ENCODE data around the gene ENTPD2. TPM values are rescaled to one million over a fixed set of nuclear protein-coding genes. Genes with fewer than 3 reads are reported as not detected.

The ENTPD2 gene
- total RNA-seq, 1 experiment from 2014 or later = 32.5 TPM

- RAD21 ChIA-PET (ENCODE audit: low non-redundant PET in 1 of 2, low total read pairs in 2 of 2, uncharacterized antibody in 2 of 2, unreplicated experiment in 2 of 2) = no interaction called here
- H3K9ac ChIP-seq (ENCODE audit: low read length) = no peak overlapping the region
- no peak overlapping the region for H3K4me2 ChIP-seq (ENCODE audit: low read length)
- H3K9me2 ChIP-seq (ENCODE audit: insufficient read depth) = no peaks in the 10 kb centered on the region
- no peak for ATAC-seq
- no peaks in the 10 kb centered on the region for H3K79me2 ChIP-seq (ENCODE audit: insufficient read depth, low read length)
- TF ChIP-seq POLR2AphosphoS5 (IDR thresholded peaks at IDR 0.05; ENCODE audit: low read depth, low read length) (no peak), ATF3 (IDR thresholded peaks at IDR 0.05) (no peak), YY1 (IDR thresholded peaks at IDR 0.05; ENCODE audit: extremely low read depth, insufficient replicate concordance, low read depth, low read length) (no peak), REST (IDR thresholded peaks at IDR 0.05; ENCODE audit: low read depth) (no peak), POLR2A (IDR thresholded peaks at IDR 0.05; ENCODE audit: borderline replicate concordance, extremely low read depth, insufficient read depth, insufficient read length) (no peak), ZNF274 (IDR thresholded peaks at IDR 0.05; ENCODE audit: low read depth, low read length) (no peak), CBX3 (IDR thresholded peaks at IDR 0.05; ENCODE audit: low read depth) (no peak), EZH2 (IDR thresholded peaks at IDR 0.05) (no peak), ZFX (IDR thresholded peaks at IDR 0.05) (no peak)
- no peaks in the 10 kb centered on the region for H4K20me1 ChIP-seq (ENCODE audit: insufficient read depth)
- H3K4me3 ChIP-seq (replicated peaks in 1 of 2; ENCODE audit: low read depth in 1 of 2, low read length in 2 of 2) = no peak overlapping the region
- POLR2A ChIA-PET = no interaction called here
- DNase-seq (ENCODE audit: low read depth, low spot score) = no peak
- CTCF ChIA-PET = no interaction called here
- intact Hi-C loops (cut with micrococcal nuclease) = no loop called here
- no peak overlapping the region for H3K27ac ChIP-seq (ENCODE audit: low read depth, low read length)
- H3K27me3 ChIP-seq (ENCODE audit: insufficient read depth, low read length) = no peaks in the 10 kb centered on the region
- H3K4me1 ChIP-seq (ENCODE audit: control insufficient read depth in 1 of 2, insufficient read depth in 2 of 2, low read length in 2 of 2) = no peaks in the 10 kb centered on the region
- H2AFZ ChIP-seq (ENCODE audit: low read depth, low read length, poor library complexity, severe bottlenecking) = no peak overlapping the region
- peaks cover 20 to 33% of the 10 kb centered on the region in 2 experiments; a peak in 3 of 4 replicates for H3K36me3 ChIP-seq (ENCODE audit: control insufficient read depth in 1 of 2, insufficient read depth in 2 of 2, low read length in 2 of 2)
- H3K9me3 ChIP-seq (ENCODE audit: control insufficient read depth in 1 of 2, insufficient read depth in 1 of 2, low read depth in 1 of 2, low read length in 2 of 2) = no peaks in the 10 kb centered on the region
- no TSS peak for BruUV-seq (replicated peaks)
Measured at GRCh38 chr9:137015976-137016375, 37.9 kb downstream of the ENTPD2 start.

Data from HCT116 (cell line).